CD14-positive monocyte (primary cell): ENCODE results near the gene PTGDS. TPM values are rescaled to one million over a fixed set of nuclear protein-coding genes. Genes with fewer than 3 reads are reported as not detected.

Source experiments
- DNase-seq, 3 donors: peaks; one replicate each; pipeline ENCODE4 v3.0.0-alpha.2; 2011 to 2022
- H2AFZ ChIP-seq: 2 replicates; pipeline ENCODE4 v1.6.0; 2012; ENCODE audit warnings: mild to moderate bottlenecking, low read depth, low read length, inconsistent platforms; ENCODE audit not compliant: insufficient read depth, poor library complexity, severe bottlenecking
- H3K27ac ChIP-seq, 2 donors: 1 replicate in 1 of 2; 2 replicates in 1 of 2; pipeline ENCODE4 v1.5.1; 2012 to 2013; ENCODE audit warnings: low read length in 2 of 2, control low read depth in 1 of 2, inconsistent platforms in 1 of 2, low read depth in 1 of 2, mild to moderate bottlenecking in 1 of 2
- H3K27me3 ChIP-seq, 2 donors: one replicate each; pipeline versions ENCODE4 v1.6.0 to v1.6.1; 2011 to 2013; ENCODE audit warnings: low read length in 2 of 2; ENCODE audit not compliant: control insufficient read depth in 2 of 2, insufficient read depth in 2 of 2
- H3K36me3 ChIP-seq, 2 donors: replicated peaks in 1 of 2; 1 replicate in 1 of 2; 2 replicates in 1 of 2; pipeline versions ENCODE4 v1.5.1 to v1.6.1; 2012 to 2013; ENCODE audit warnings: low read length in 2 of 2, control low read depth in 1 of 2, inconsistent platforms in 1 of 2, mild to moderate bottlenecking in 1 of 2; ENCODE audit not compliant: insufficient read depth in 2 of 2, control insufficient read depth in 1 of 2
- H3K4me1 ChIP-seq, 2 donors: 1 replicate in 1 of 2; 2 replicates in 1 of 2; pipeline versions ENCODE4 v1.5.1 to v1.6.1; 2012 to 2013; ENCODE audit warnings: low read length in 2 of 2, control low read depth in 1 of 2, inconsistent platforms in 1 of 2, mild to moderate bottlenecking in 1 of 2, moderate library complexity in 1 of 2; ENCODE audit not compliant: insufficient read depth in 2 of 2, control insufficient read depth in 1 of 2
- H3K4me2 ChIP-seq: replicated peaks from 2 replicates; pipeline ENCODE3; 2012; ENCODE audit warnings: low read length, moderate library complexity, mild to moderate bottlenecking; ENCODE audit not compliant: poor library complexity, severe bottlenecking; ENCODE audit errors: extremely low read depth
- H3K4me3 ChIP-seq, 3 experiments: fragments of 200-600 bp in 1 of 3; sonication (generic) in 1 of 3; replicated peaks in 1 of 3; 1 replicate in 2 of 3; 2 replicates in 1 of 3; pipeline ENCODE4 v1.5.1; 2011 to 2013; ENCODE audit warnings: low read length in 3 of 3, mild to moderate bottlenecking in 3 of 3, control low read depth in 2 of 3, low read depth in 2 of 3, inconsistent platforms in 1 of 3, moderate library complexity in 1 of 3
- H3K79me2 ChIP-seq: 2 replicates; pipeline ENCODE4 v1.6.0; 2012; ENCODE audit warnings: mild to moderate bottlenecking, control low read depth, inconsistent platforms, low read length, moderate library complexity; ENCODE audit not compliant: insufficient read depth
- H3K9ac ChIP-seq: 2 replicates; pipeline ENCODE4 v1.6.0; 2017; ENCODE audit warnings: low read length, mild to moderate bottlenecking; ENCODE audit not compliant: insufficient read depth, poor library complexity, severe bottlenecking
- H3K9me3 ChIP-seq, 2 donors: replicated peaks in 1 of 2; 1 replicate in 1 of 2; 2 replicates in 1 of 2; pipeline versions ENCODE4 v1.5.1 to v1.6.1; 2012 to 2013; ENCODE audit warnings: low read length in 2 of 2, control low read depth in 1 of 2; ENCODE audit not compliant: control insufficient read depth in 1 of 2, insufficient read depth in 1 of 2
- H4K20me1 ChIP-seq: 2 replicates; pipeline ENCODE4 v1.6.0; 2012; ENCODE audit warnings: mild to moderate bottlenecking, low read length, control low read depth, moderate library complexity; ENCODE audit not compliant: insufficient read depth
- H3K27ac Mint-ChIP-seq, 7 donors: one replicate each; pipeline ENCODE4 v1.8.0; 2020; ENCODE audit warnings: mild to moderate bottlenecking in 7 of 7, mixed read lengths in 7 of 7, moderate library complexity in 6 of 7, inconsistent platforms in 2 of 7
- H3K27me3 Mint-ChIP-seq, 3 donors: one replicate each; pipeline ENCODE4 v1.8.0; 2021 to 2022; ENCODE audit warnings: low read depth in 3 of 3, mild to moderate bottlenecking in 3 of 3, mixed read lengths in 3 of 3, moderate library complexity in 3 of 3, inconsistent platforms in 1 of 3
- H3K36me3 Mint-ChIP-seq, 2 donors: one replicate each; pipeline ENCODE4 v1.8.0; 2020; ENCODE audit warnings: mixed read lengths in 2 of 2, inconsistent platforms in 1 of 2, mild to moderate bottlenecking in 1 of 2
- H3K4me1 Mint-ChIP-seq: one replicate; pipeline ENCODE4 v1.8.0; 2020; ENCODE audit warnings: mild to moderate bottlenecking, mixed read lengths
- H3K4me3 Mint-ChIP-seq, 2 donors: one replicate each; pipeline ENCODE4 v1.8.0; 2020; ENCODE audit warnings: mild to moderate bottlenecking in 2 of 2, mixed read lengths in 2 of 2, moderate library complexity in 1 of 2
- H3K9me3 Mint-ChIP-seq, 7 donors: one replicate each; pipeline ENCODE4 v1.8.0; 2020 to 2022; ENCODE audit warnings: mixed read lengths in 7 of 7, mild to moderate bottlenecking in 6 of 7, moderate library complexity in 6 of 7, inconsistent platforms in 2 of 7
- WGBS: methylation state at CpG from one replicate; pipeline ENCODE4 v1.1.5; 2013; ENCODE audit warnings: missing lambda C conversion rate; ENCODE audit not compliant: insufficient coverage; 5-methylcytosine and 5-hydroxymethylcytosine counted together
- intact Hi-C, 2 donors: fragments of 100-400 bp; cut with micrococcal nuclease; formaldehyde crosslinking; loops; one replicate each; pipeline versions ENCODE4 v1.15.0 to v1.15.1; 2023
- polyA plus RNA-seq, 3 donors: library from polyadenylated mRNA; depleted of rRNA in 1 of 3; unstranded in 2 of 3; stranded (reverse) in 1 of 3; fragments of 300-500 nt in 2 of 3; fragments of >200 nt in 1 of 3; fragmentation: Illumina TruSeq in 2 of 3; gene quantifications; 1 replicate in 2 of 3; 2 replicates in 1 of 3; pipeline ENCODE4 v1.2.3, GENCODE V29; 2012 to 2021
- TF ChIP-seq, protein P1 (sequence below): fragments of 200-600 bp; IDR thresholded peaks from one replicate; pipeline ENCODE4 v1.8.0; 2022; ENCODE audit warnings: antibody characterized with exemption, mild to moderate bottlenecking

The PTGDS gene
- polyA plus RNA-seq, 3 donors, result 0.34 to 1.5 TPM; not detected in 1

DNA sequence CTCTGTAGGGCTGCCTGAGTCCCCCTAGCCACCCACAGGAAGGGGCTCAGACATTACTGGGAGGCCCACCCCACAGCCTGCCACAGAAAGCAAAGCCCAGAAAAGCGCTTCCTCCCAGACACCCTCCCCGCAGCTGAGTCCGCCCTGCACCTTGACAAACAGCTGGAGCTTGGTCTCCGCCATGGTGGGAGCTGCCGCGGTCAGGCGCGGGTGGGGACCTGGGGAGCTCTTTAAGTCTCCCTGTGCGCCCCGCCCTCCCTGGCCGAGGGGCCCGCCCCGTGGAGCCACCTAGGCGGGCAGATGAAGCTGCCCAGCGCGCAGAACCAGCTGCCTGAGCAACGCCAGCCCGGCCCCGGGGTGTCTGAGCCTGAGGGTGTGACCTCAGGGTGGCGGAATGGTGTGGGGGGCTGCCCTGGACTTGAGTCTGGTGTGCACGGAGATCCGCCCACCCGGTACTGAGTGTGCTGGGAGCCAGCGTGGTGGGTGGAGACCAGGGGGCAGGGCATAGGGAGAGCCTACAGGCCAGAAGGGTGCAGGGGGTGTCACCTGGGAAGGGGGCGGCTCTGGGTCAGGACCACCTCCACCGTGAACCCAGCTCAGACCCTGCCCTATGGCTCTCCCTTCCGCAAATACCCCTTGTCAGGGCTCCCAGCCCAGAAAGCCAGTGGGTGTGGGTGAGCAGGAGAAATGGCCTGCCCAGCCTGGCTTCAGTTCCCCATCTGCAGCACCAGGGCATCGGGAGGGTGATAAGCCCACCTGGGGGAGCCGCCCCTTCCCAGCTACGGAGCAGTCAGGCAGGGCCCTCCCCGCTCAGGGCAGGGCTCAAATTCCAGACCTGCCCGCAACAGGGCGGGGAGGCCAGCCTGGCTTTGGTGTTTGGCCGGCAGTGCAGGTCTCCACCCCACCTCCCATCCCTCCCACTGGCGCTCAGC is 19.3 kb downstream of the PTGDS start, which contains the start of gene CLIC3:
CLIC3 (minus strand) TSS at position 208 of the 932 bp plus-strand sequence; CDS start at position 183, 25 bp downstream.
- peak within 1 kb of the TSS; percentile 62 for H3K4me2 ChIP-seq
- peak within 1 kb of the TSS; percentile 37 to 83 for H3K4me3 Mint-ChIP-seq
- peak within 1 kb of the TSS; percentile 43 for H2AFZ ChIP-seq

GRCh38 chr9:136997371-136997770 is 20.1 kb downstream of the PTGDS start:
- Histone ChIP-seq H4K20me1 (peaks cover 30% of the 10 kb centered on the region), H3K36me3 (peaks cover 6 to 9% of the 10 kb centered on the region in 2 donors), H3K9me3 (no peaks in the 10 kb centered on the region), H3K79me2 (peaks cover 20% of the 10 kb centered on the region), H3K4me3 (no peak overlapping the region), H3K27me3 (peaks cover 0 to 41% of the 10 kb centered on the region in 2 donors), H3K27ac (no peak overlapping the region), H3K9ac (peak overlapping the region; percentile 32), H2AFZ (peak overlapping the region; percentile 22), H3K4me2 (no peak overlapping the region), H3K4me1 (peaks cover 80 to 95% of the 10 kb centered on the region in 2 donors)
- peak overlapping the region in 1 of 2 donors; percentile 67 for H3K4me3 Mint-ChIP-seq
- no peak for DNase-seq
- H3K9me3 Mint-ChIP-seq, result peaks cover 0 to 7% (median 0%) of the 10 kb centered on the region in 7 donors
- peaks cover 74% of the 10 kb centered on the region for H3K4me1 Mint-ChIP-seq
- H3K27ac Mint-ChIP-seq, result peak overlapping the region in 1 of 7 donors; percentile 18
- peaks cover 10 to 12% of the 10 kb centered on the region in 2 donors for H3K36me3 Mint-ChIP-seq
- TF ChIP-seq, protein P1, sequence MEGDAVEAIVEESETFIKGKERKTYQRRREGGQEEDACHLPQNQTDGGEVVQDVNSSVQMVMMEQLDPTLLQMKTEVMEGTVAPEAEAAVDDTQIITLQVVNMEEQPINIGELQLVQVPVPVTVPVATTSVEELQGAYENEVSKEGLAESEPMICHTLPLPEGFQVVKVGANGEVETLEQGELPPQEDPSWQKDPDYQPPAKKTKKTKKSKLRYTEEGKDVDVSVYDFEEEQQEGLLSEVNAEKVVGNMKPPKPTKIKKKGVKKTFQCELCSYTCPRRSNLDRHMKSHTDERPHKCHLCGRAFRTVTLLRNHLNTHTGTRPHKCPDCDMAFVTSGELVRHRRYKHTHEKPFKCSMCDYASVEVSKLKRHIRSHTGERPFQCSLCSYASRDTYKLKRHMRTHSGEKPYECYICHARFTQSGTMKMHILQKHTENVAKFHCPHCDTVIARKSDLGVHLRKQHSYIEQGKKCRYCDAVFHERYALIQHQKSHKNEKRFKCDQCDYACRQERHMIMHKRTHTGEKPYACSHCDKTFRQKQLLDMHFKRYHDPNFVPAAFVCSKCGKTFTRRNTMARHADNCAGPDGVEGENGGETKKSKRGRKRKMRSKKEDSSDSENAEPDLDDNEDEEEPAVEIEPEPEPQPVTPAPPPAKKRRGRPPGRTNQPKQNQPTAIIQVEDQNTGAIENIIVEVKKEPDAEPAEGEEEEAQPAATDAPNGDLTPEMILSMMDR, result no peak
- WGBS, result 73% methylated on average over 10 of the region's 10 CpGs
- intact Hi-C loops, result loop anchor here in 1 of 2 donors (5.0 kb wide), 1 partner anchor 35 kb away; the partner anchor contains the start of gene FUT7
- peaks cover 23 to 50% (median 39%) of the 10 kb centered on the region in 3 donors for H3K27me3 Mint-ChIP-seq

More for the DNA sequence above, 19.3 kb downstream of the PTGDS start, which contains the start of gene CLIC3:
- H3K4me1 Mint-ChIP-seq, result peaks cover 70% of the 10 kb centered on the region
- DNase-seq, result no peak
- no peaks in the 10 kb centered on the region for H3K9me3 ChIP-seq
- TF ChIP-seq, protein P1, result no peak
- H3K36me3 ChIP-seq, result peaks cover 6 to 9% of the 10 kb centered on the region in 2 donors
- peaks cover 76 to 93% of the 10 kb centered on the region in 2 donors for H3K4me1 ChIP-seq
- H3K27ac Mint-ChIP-seq, result peak within 1 kb of the TSS in 2 of 7 donors; percentile 20 to 31
- WGBS, result 5% methylated on average over 27 of the region's 35 CpGs
- peak within 1 kb of the TSS; percentile 32 for H3K9ac ChIP-seq
- peaks cover 23 to 50% (median 39%) of the 10 kb centered on the region in 3 donors for H3K27me3 Mint-ChIP-seq
- intact Hi-C loops, result loop anchor here in 1 of 2 donors (5.0 kb wide), 1 partner anchor 36 kb away; the partner anchor contains the start of gene FUT7
- H3K4me3 ChIP-seq, result peak within 1 kb of the TSS in 1 of 3 experiments; percentile 49
- no peak within 1 kb of the TSS for H3K27ac ChIP-seq
- peaks cover 10 to 12% of the 10 kb centered on the region in 2 donors for H3K36me3 Mint-ChIP-seq
- peaks cover 20% of the 10 kb centered on the region for H3K79me2 ChIP-seq
- H4K20me1 ChIP-seq, result peaks cover 30% of the 10 kb centered on the region
- peaks cover 0 to 8% (median 0%) of the 10 kb centered on the region in 7 donors for H3K9me3 Mint-ChIP-seq
- H3K27me3 ChIP-seq, result peaks cover 0 to 41% of the 10 kb centered on the region in 2 donors
